DLD1 (cell line): Measurements from ENCODE around the gene MAP3K14.
"Not testable (repeated sequence)": the region's sequence is repeated elsewhere in the genome, so short reads cannot be mapped to it uniquely, and the experiment has no call there.

ENCODE experiments used
- in situ Hi-C: cut with HindIII; loops from 2 replicates; pipeline ENCODE4 v1.10.0; 2017; ENCODE audit warnings: low sequenced_read_pairs

MAP3K14 gene

GRCh38 chr17:45302649-45303173 lies 14.1 kb downstream of the MAP3K14 start:
- in situ Hi-C loops = no loop called here

- in situ Hi-C loops = not testable (repeated sequence)
Observed at GRCh38 chr17:45302220-45302619, 14.6 kb downstream of the MAP3K14 start.

GRCh38 chr17:45301674-45302073 lies 15.1 kb downstream of the MAP3K14 start:
- in situ Hi-C loops = no loop called here

GRCh38 chr17:45300060-45300751 lies 16.6 kb downstream of the MAP3K14 start:
- in situ Hi-C loops = no loop called here

GRCh38 chr17:45299361-45299760 lies 17.5 kb downstream of the MAP3K14 start:
- in situ Hi-C loops = no loop called here

- in situ Hi-C loops = no loop called here
Observed at GRCh38 chr17:45298546-45299285, 18.1 kb downstream of the MAP3K14 start.

GRCh38 chr17:45296833-45297124 lies 20.0 kb downstream of the MAP3K14 start:
- in situ Hi-C loops = no loop called here

- in situ Hi-C loops = no loop called here
Observed at GRCh38 chr17:45296003-45296832, 20.6 kb downstream of the MAP3K14 start.

- in situ Hi-C loops = no loop called here
Observed at GRCh38 chr17:45294506-45294905, 22.3 kb downstream of the MAP3K14 start.

- in situ Hi-C loops = no loop called here
Observed at GRCh38 chr17:45293413-45294211, 23.2 kb downstream of the MAP3K14 start.

GRCh38 chr17:45292696-45293412 lies 24.0 kb downstream of the MAP3K14 start:
- in situ Hi-C loops = no loop called here

GRCh38 chr17:45291171-45291805 lies 25.5 kb downstream of the MAP3K14 start:
- in situ Hi-C loops = no loop called here

- in situ Hi-C loops = no loop called here
Observed at GRCh38 chr17:45290269-45290765, 26.5 kb downstream of the MAP3K14 start.

GRCh38 chr17:45289301-45290268 lies 27.2 kb downstream of the MAP3K14 start:
- in situ Hi-C loops = no loop called here

- in situ Hi-C loops = no loop called here
Observed at GRCh38 chr17:45288825-45289224, 28.0 kb downstream of the MAP3K14 start.

- in situ Hi-C loops = no loop called here
Observed at GRCh38 chr17:45287526-45288500, 29.0 kb downstream of the MAP3K14 start.

- in situ Hi-C loops = no loop called here
Observed at GRCh38 chr17:45286286-45286685, 30.5 kb downstream of the MAP3K14 start.
